H9 (cell line): ENCODE results near the gene GYG1. TPM values are rescaled to one million over a fixed set of nuclear protein-coding genes. Genes with fewer than 3 reads are reported as not detected.

Experiments
- DNase-seq: peaks from one replicate; pipeline ENCODE4 v3.0.0-alpha.2; 2017
- H2AFZ ChIP-seq: one replicate; pipeline ENCODE4 v1.6.1; 2013; ENCODE audit warnings: mild to moderate bottlenecking, low read length, control low read depth, moderate library complexity
- H2AK5ac ChIP-seq: 2 replicates; pipeline ENCODE4 v1.6.1; 2013; ENCODE audit warnings: low read length, control low read depth, mixed read lengths; ENCODE audit not compliant: insufficient read length
- H2BK120ac ChIP-seq: one replicate; pipeline ENCODE4 v1.6.1; 2013; ENCODE audit warnings: low read depth, mild to moderate bottlenecking, low read length, control low read depth, inconsistent platforms; ENCODE audit not compliant: poor library complexity, severe bottlenecking
- H2BK12ac ChIP-seq: 2 replicates; pipeline ENCODE4 v1.6.1; 2013; ENCODE audit warnings: low read length, control low read depth, mixed read lengths, low read depth; ENCODE audit not compliant: insufficient read length
- H2BK15ac ChIP-seq: 2 replicates; pipeline ENCODE4 v1.6.1; 2013; ENCODE audit warnings: low read depth, low read length, control low read depth
- H2BK20ac ChIP-seq: one replicate; pipeline ENCODE4 v1.6.1; 2013; ENCODE audit warnings: low read depth, mild to moderate bottlenecking, low read length, control low read depth, inconsistent platforms; ENCODE audit not compliant: poor library complexity, severe bottlenecking
- H2BK5ac ChIP-seq: 2 replicates; pipeline ENCODE4 v1.6.1; 2013; ENCODE audit warnings: low read length, control low read depth, mixed read lengths; ENCODE audit not compliant: insufficient read length
- H3K14ac ChIP-seq: 2 replicates; pipeline ENCODE4 v1.6.1; 2013; ENCODE audit warnings: low read length, control low read depth; ENCODE audit not compliant: insufficient read depth
- H3K18ac ChIP-seq: 2 replicates; pipeline ENCODE4 v1.6.1; 2013; ENCODE audit warnings: low read depth, mild to moderate bottlenecking, mixed read lengths, low read length, control low read depth; ENCODE audit not compliant: insufficient read length
- H3K23ac ChIP-seq: 2 replicates; pipeline ENCODE4 v1.6.1; 2013; ENCODE audit warnings: low read length, control low read depth, mixed read lengths, low read depth; ENCODE audit not compliant: insufficient read length
- H3K23me2 ChIP-seq: 2 replicates; pipeline ENCODE4 v1.6.1; 2013; ENCODE audit warnings: low read depth, mild to moderate bottlenecking, mixed read lengths, low read length, control low read depth; ENCODE audit not compliant: insufficient read length, poor library complexity, severe bottlenecking
- H3K27ac ChIP-seq: 2 replicates; pipeline ENCODE4 v1.5.1; 2013; ENCODE audit warnings: low read length, control low read depth, mixed read lengths, low read depth; ENCODE audit not compliant: insufficient read length
- H3K27me3 ChIP-seq: 2 replicates; pipeline ENCODE4 v1.6.1; 2013; ENCODE audit warnings: low read length, control low read depth, inconsistent platforms; ENCODE audit not compliant: insufficient read depth
- H3K4ac ChIP-seq: 2 replicates; pipeline ENCODE4 v1.6.1; 2013; ENCODE audit warnings: low read depth, mild to moderate bottlenecking, control low read depth, inconsistent platforms, low read length, moderate library complexity
- H3K4me1 ChIP-seq: 2 replicates; pipeline ENCODE4 v1.6.1; 2013; ENCODE audit warnings: low read length, control low read depth, inconsistent platforms; ENCODE audit not compliant: insufficient read depth
- H3K4me2 ChIP-seq: 2 replicates; pipeline ENCODE4 v1.6.1; 2013; ENCODE audit warnings: low read length, control low read depth, mixed read lengths; ENCODE audit not compliant: insufficient read length, insufficient read depth
- H3K56ac ChIP-seq: 2 replicates; pipeline ENCODE4 v1.6.1; 2013; ENCODE audit warnings: low read depth, mild to moderate bottlenecking, mixed read lengths, low read length, control low read depth; ENCODE audit not compliant: insufficient read length
- H3K79me1 ChIP-seq: 2 replicates; pipeline ENCODE4 v1.6.1; 2013; ENCODE audit warnings: low read depth, mild to moderate bottlenecking, moderate library complexity, low read length, control low read depth, inconsistent platforms; ENCODE audit not compliant: insufficient read depth, poor library complexity, severe bottlenecking
- H3K79me2 ChIP-seq: 2 replicates; pipeline ENCODE4 v1.6.1; 2013; ENCODE audit warnings: low read length, control low read depth, inconsistent platforms; ENCODE audit not compliant: insufficient read depth
- H3K9ac ChIP-seq: 2 replicates; pipeline ENCODE4 v1.6.1; 2013; ENCODE audit warnings: low read length, control low read depth, mixed read lengths; ENCODE audit not compliant: insufficient read length; ENCODE audit errors: extremely low read depth
- H3K9me3 ChIP-seq: one replicate; pipeline ENCODE4 v1.6.1; 2013; ENCODE audit warnings: low read depth, low read length, inconsistent platforms; ENCODE audit not compliant: control insufficient read depth
- H3T11ph ChIP-seq: one replicate; pipeline ENCODE4 v1.6.1; 2013; ENCODE audit warnings: mild to moderate bottlenecking, low read length, control low read depth, inconsistent platforms
- H4K20me1 ChIP-seq: one replicate; pipeline ENCODE4 v1.6.1; 2013; ENCODE audit not compliant: control insufficient read depth, insufficient read length, insufficient read depth
- H4K5ac ChIP-seq: 2 replicates; pipeline ENCODE4 v1.6.1; 2013; ENCODE audit warnings: low read depth, mild to moderate bottlenecking, mixed read lengths, low read length, control low read depth; ENCODE audit not compliant: insufficient read length
- H4K8ac ChIP-seq: replicated peaks from 2 replicates; pipeline ENCODE4 v1.6.1; 2013; ENCODE audit warnings: low read length, control low read depth, mixed read lengths, low read depth; ENCODE audit not compliant: insufficient read length
- H4K91ac ChIP-seq: 2 replicates; pipeline ENCODE4 v1.6.1; 2013; ENCODE audit warnings: low read depth, mild to moderate bottlenecking, moderate library complexity, mixed read lengths, low read length, control low read depth; ENCODE audit not compliant: insufficient read length
- H3K27ac Mint-ChIP-seq, 3 experiments: 2 replicates in 2 of 3; 3 replicates in 1 of 3; pipeline ENCODE4 v1.8.0; 2020 to 2021; ENCODE audit warnings: mixed read lengths in 3 of 3, mild to moderate bottlenecking in 1 of 3, moderate library complexity in 1 of 3
- H3K27me3 Mint-ChIP-seq: 2 replicates; pipeline ENCODE4 v1.8.0; 2021; ENCODE audit warnings: low read depth, mild to moderate bottlenecking, moderate library complexity, mixed read lengths
- H3K36me3 Mint-ChIP-seq, 3 experiments: 2 replicates in 2 of 3; 3 replicates in 1 of 3; pipeline ENCODE4 v1.8.0; 2020 to 2021; ENCODE audit warnings: low read depth in 3 of 3, mixed read lengths in 3 of 3; ENCODE audit not compliant: insufficient read depth in 1 of 3
- H3K4me1 Mint-ChIP-seq, 2 experiments: 2 replicates each; pipeline ENCODE4 v1.8.0; 2020; ENCODE audit warnings: mixed read lengths in 2 of 2
- H3K4me3 Mint-ChIP-seq, 2 experiments: 2 replicates in 1 of 2; 3 replicates in 1 of 2; pipeline ENCODE4 v1.8.0; 2020 to 2021; ENCODE audit warnings: mild to moderate bottlenecking in 2 of 2, mixed read lengths in 2 of 2, moderate library complexity in 1 of 2
- H3K9me3 Mint-ChIP-seq, 2 experiments: 2 replicates in 1 of 2; 3 replicates in 1 of 2; pipeline ENCODE4 v1.8.0; 2020; ENCODE audit warnings: mild to moderate bottlenecking in 2 of 2, mixed read lengths in 2 of 2, moderate library complexity in 1 of 2
- CTCF ChIP-seq: fragments of 200-600 bp; sonication (generic); conservative IDR thresholded peaks from 3 replicates; pipeline ENCODE4 v1.8.0; 2021; ENCODE audit warnings: antibody characterized with exemption, mild to moderate bottlenecking
- WGBS: extraction: QIAGEN DNeasy Blood & Tissue Kit; methylation state at CpG from one replicate; pipeline ENCODE4 v1.1.7; 2013; ENCODE audit warnings: missing lambda C conversion rate, low lambda C conversion rate, mixed read lengths; ENCODE audit not compliant: insufficient read length; ENCODE audit errors: extremely low coverage; 5-methylcytosine and 5-hydroxymethylcytosine counted together
- total RNA-seq: library from RNA; stranded (reverse); gene quantifications from 2 replicates; pipeline ENCODE4 v1.2.1, GENCODE V29; 2021

The GYG1 gene
- total RNA-seq, 1 experiment from 2014 or later = 31.5 TPM

- Histone ChIP-seq H3K56ac (no peak overlapping the region), H2BK15ac (no peak overlapping the region), H2BK12ac (no peak overlapping the region), H2AFZ (no peak overlapping the region), H3K4me2 (no peak overlapping the region), H3K14ac (no peak overlapping the region), H3K23ac (no peak overlapping the region), H2BK120ac (no peak overlapping the region), H4K91ac (no peak overlapping the region), H3K9ac (no peak overlapping the region), H2BK5ac (no peak overlapping the region), H3K18ac (no peak overlapping the region), H3K9me3 (no peaks in the 10 kb centered on the region), H3K79me1 (no peaks in the 10 kb centered on the region), H3K4me1 (peaks cover 3% of the 10 kb centered on the region; the same call in 1 of the 2 replicates), H3K4ac (no peak overlapping the region), H4K5ac (no peak overlapping the region), H3T11ph (no peak overlapping the region), H4K20me1 (no peaks in the 10 kb centered on the region), H3K27ac (no peak overlapping the region), H2BK20ac (no peak overlapping the region), H3K23me2 (no peaks in the 10 kb centered on the region), H2AK5ac (no peak overlapping the region), H3K79me2 (no peaks in the 10 kb centered on the region), H3K27me3 (no peaks in the 10 kb centered on the region), H4K8ac (no peak overlapping the region)
- no peak for TF ChIP-seq CTCF
- Mint-ChIP-seq H3K9me3 (no peaks in the 10 kb centered on the region; a peak in 1 of 5 replicates), H3K36me3 (no peaks in the 10 kb centered on the region; a peak in 1 of 7 replicates), H3K4me1 (peaks cover 2 to 3% of the 10 kb centered on the region in 2 experiments; a peak in 3 of 4 replicates), H3K4me3 (no peak overlapping the region), H3K27ac (no peak overlapping the region), H3K27me3 (no peaks in the 10 kb centered on the region)
- no peak for DNase-seq
- no CpG with 5 or more reads among the region's 7 CpGs for WGBS
Measured at GRCh38 chr3:148970271-148970670, 21.1 kb upstream of the GYG1 start.
